OCI-LY7 (cell line): ENCODE results near the gene ORC1.

Source experiments
- CTCF ChIP-seq: fragments of 200-600 bp; sonication (generic); conservative IDR thresholded peaks from 2 replicates; pipeline ENCODE4 v1.5.1; 2014; ENCODE audit warnings: mild to moderate bottlenecking, antibody characterized with exemption, low read length, moderate library complexity, mixed read lengths
- EZH2phosphoT487 ChIP-seq: fragments of 200-600 bp; sonication (generic); IDR thresholded peaks from 2 replicates; pipeline ENCODE4 v1.6.1; 2018; ENCODE audit warnings: low read depth, borderline replicate concordance, mild to moderate bottlenecking, mixed run types, antibody characterized with exemption, low read length, moderate library complexity, mixed read lengths

GRCh38 chr1:52386458-52386857 is 17.8 kb downstream of the ORC1 start:
- TF ChIP-seq CTCF (no peak), EZH2phosphoT487 (no peak)
